NCI-H146 (cell line): ENCODE measurements around the gene MICAL1.

Experiments
- DNase-seq: peaks from one replicate; lab custom pipeline; 2025; lab: John Stamatoyannopoulos, UW

MICAL1 gene

DNA sequence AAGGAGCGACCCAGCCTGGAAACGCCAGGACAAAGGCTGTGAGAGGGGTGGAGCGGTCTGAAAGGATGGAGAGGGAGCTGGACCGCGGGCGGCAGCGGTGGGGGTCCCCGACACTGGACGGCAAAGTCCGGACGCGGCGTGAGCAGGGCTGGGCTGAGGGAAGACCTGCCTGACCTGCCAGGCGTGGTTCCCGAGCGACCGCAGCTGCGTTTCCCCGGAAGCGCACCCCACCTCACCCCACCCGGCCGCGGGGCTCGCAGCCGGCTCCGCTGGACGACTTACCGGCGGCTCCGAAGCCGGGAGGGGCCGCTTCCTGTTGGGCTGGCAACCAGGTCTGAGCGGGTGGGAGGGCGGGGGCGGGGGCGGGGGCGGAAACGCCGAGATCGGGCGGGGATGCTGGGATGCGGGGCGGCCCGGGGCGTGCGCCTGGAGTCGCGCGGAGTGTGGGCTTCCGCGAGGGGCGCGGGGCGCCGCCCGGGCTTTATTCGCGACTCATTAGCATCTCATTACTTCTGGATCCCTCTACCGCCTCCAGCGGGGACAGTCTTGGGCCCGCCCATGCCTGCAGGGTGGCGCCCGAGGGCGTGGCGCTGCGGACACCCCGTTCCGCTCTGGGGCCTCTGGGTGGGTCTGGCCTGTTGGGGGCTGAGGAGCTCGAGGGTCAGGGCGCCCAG is at the start of gene MICAL1:
Gene MICAL1 (minus strand): TSS at position 336 of the 674 bp plus-strand sequence. CDS start 1,576 bp downstream, outside the sequence.
- peak; percentile 86 for DNase-seq

DNA sequence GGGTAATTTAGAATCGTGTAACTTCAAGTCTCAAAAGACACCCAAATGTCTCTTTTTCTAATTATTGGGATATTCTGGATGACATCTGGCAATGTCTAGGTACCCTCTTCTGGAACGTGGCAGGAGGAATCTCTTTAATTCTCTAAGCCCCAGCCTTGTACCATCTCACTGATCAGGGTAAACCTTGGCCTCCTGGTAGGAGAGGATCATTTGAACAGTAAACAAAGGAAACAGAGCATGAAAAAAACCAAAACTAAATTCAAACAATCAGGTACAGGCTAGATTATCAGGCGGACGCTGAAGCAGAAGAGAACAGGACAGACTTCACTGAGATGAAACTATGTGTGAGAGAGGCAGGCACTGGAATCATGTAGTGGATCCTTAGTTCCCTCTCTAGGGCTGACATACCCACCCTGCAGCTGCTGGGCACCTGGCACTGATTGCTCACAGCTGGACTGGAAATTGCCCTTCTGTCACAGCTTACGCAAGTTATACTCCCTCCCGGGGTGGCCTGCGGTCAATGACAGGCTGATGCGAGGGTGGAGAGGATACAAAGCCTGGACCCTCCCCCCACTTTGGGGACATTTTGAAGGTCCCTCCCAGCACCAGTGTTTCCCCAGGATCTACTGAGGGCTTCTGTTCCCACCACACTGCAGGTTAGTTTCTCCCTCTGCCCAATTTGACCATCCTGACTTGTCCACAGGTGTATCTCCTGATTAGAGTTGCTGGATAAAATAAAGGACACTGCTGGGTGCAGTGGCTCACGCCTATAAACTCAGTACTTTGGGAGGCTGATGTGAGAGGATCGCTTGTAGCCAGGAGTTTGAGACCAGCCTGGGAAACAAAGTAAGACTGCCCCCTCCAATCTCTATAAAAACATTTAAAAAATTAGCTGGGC is 48.0 kb upstream of the MICAL1 start:
- peak; percentile 80 for DNase-seq

GRCh38 chr6:109498936-109499335 is 43.4 kb upstream of the MICAL1 start:
- no peak for DNase-seq

DNA sequence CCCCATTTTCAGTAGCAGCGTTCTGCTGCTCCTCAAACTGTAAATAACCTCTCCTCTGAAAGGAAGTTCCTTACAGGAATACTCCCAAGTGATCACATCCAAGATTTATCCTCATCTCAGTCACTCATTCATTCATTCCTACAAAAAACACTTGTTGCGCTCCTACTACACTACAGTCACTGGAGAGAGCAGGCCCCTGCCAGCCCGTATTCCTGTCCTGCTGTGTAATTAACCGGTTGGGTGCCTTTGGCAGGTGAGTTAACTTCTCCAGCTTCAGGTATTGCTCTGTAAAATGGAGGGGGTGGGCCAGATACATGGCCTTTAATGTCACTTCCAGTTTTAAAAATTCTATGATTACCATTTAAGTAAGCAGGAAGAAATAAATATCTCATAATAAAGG is 42.5 kb upstream of the MICAL1 start:
- peak; percentile 64 for DNase-seq

DNA sequence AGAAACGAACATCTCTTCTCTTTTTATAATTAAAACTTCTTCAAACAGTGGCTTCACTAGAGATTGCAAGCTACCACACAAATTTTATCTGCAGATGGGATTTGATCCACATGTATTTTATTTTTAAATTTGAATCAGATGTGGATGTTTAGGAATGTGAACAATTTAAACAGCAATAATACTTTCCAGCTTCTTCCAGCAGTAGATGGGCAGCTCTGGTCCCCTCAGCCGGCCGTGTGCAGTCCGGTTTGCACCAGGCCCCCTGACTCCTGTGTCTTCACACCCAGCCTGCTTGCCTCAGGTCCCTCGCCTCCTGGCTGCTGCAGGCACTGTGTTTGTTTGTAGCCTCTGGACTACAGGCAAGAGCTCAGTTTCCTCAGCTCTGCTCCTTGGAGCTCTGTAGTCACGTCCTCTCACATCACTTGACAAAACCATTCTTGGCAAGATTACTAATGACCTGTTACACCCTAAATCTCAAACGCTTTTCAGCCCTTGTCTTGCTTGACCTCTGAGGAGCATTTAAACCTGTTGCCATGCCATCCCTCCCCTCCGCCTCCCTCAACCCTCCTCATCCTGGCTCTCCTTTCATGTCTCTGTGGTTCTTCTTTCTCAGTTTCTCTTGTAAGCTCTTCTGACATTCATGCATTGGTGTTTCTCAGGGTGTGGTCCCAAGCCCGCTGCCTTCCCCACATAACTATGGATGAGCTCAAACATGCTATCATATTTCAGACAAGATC is 40.6 kb upstream of the MICAL1 start:
- DNase-seq, result no peak

DNA sequence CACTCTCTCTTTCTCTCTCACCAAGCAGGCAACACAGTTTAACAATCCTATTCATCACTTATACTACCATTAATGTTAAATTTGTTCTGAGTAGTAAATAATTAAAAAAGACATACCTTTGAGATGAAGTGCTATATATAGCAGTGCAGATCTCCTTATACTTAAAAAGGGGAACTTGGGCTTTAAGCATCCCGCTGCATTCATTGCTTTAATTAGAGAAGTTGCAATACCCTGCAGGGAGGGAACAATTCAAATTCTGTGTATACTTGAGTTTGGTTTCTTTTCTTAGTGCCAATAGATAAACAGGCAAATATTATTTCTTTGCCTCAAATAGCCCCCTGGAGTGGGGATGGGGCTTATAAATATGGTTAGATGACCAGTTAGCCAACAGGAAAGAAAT is 38.3 kb upstream of the MICAL1 start:
- DNase-seq, result no peak

GRCh38 chr6:109491207-109491938 is 35.8 kb upstream of the MICAL1 start:
- no peak for DNase-seq

GRCh38 chr6:109490713-109491112 is 35.1 kb upstream of the MICAL1 start:
- DNase-seq, result no peak

- DNase-seq, result no peak
Measured at GRCh38 chr6:109488001-109488400, 32.4 kb upstream of the MICAL1 start.

DNA sequence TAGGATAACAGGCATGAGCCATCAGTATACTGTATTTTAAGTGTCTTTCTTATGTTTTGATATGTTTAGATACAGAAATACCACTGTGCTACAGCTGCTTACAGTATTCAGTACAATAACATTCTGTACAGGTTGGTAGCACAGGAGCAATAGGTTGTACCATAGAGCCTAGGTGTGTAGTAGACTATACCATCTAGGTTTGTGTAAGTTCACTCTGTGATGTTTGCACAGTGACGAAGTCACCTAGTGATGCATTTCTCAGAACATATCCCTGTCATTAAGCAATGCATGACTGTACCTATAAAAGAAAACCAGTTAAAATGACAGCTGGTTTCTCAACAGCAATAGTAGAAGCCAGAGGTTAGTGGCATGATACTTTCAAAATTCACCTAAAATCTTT is 30.5 kb upstream of the MICAL1 start:
- no peak for DNase-seq

- no peak for DNase-seq
Measured at GRCh38 chr6:109485266-109485935, 29.8 kb upstream of the MICAL1 start.

- no peak for DNase-seq
Measured at GRCh38 chr6:109484122-109484521, 28.6 kb upstream of the MICAL1 start.

GRCh38 chr6:109483735-109484057 is 28.1 kb upstream of the MICAL1 start:
- DNase-seq, result no peak

DNA sequence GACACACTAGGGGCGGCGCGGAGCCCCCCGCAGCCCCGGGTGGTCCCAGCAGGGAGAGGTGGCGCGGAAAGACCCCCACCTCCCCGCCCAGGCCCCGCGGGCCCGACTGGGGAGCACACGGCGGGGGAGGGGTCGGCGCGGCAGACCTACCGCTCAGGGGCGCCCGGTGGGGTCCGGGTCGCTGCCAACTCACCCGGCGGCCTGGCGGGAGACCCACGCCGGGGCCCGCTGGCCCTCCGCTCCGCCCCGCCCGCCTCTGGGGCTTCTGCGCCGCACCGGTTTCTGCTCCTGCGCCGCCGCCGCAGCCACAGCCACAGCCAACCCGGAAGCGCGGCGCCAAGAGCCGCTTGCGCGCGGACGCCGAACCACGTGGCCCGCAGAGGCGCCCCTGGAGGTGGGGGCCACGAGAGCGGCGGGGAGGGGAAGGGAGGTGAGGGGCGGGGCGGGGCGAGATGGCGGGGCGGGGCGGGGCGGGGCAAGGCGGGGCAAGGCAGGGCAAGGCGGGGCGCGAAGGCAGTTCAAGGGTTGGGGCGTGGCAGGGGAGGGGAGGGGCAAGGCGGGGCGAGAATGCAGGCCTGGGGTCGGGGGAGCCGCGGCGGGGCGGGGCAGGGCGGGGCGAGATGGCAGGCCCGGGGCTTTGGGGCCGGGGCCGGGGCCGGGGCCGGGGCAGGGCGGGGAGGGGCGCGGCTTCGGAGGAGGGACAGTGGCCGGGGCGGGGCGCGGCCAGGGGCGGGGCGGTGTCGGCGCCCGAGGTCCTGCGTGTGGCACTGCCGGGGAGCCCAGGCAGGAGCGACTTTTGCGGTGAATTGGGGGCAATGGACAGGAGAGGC is 27.5 kb upstream of the MICAL1 start, which contains the start of gene ZBTB24:
Gene ZBTB24 (minus strand): TSS at position 315 of the 830 bp plus-strand sequence. CDS start 1,193 bp downstream, outside the sequence.
- peak; percentile 98 for DNase-seq

DNA sequence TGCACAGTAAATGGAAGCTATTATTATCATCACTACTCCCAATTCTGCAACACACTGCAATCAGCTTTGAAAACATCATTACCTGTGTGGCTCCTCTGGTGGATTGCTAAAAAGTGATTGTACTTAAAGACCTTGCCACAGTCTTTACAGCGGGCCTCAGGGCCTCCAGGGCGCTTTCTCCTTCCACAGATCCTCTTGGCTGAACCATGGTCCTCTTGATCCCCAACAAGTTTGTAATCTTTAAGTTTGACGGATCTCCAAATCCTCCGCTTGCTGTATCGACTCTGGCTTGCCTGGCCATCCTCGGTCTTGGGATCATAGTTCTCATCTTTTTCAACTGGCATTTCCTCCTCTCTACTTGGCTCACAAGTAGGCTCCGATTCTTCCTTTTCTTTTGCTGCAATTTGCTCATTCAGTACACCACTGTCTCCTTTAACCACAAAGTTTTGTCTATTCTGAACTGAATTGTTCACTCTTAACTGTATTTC is 25.5 kb upstream of the MICAL1 start:
- DNase-seq, result no peak

- no peak for DNase-seq
Measured at GRCh38 chr6:109478841-109479624, 23.5 kb upstream of the MICAL1 start.

DNA sequence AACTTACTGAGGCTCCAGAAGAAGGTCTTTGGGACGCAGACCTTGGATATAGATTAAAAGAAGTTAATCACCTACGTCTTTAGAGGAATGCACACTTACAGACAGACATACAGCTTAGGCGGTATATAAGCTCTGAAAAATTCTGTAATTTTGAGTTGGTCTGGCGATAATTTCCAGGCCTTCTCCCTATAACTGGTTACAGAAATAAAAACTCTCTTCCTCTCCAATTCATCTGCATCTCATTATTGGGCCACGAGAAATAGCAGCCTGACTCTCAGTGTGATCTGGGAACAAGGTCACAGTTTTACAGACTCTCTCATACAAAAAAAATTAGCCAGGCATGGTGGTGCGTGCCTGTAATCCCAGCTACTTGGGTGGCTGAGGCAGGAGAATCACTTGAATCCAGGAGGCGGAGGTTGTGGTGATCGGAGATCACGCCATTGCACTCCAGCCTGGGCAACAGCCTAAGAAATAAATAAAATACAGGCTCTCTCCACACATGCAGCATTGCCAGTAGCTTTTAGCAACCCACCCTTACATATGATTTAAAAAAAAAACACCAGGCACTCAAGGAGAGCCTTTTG is 22.7 kb upstream of the MICAL1 start:
- DNase-seq, result no peak

- no peak for DNase-seq
Measured at GRCh38 chr6:109477725-109478124, 22.2 kb upstream of the MICAL1 start.

- DNase-seq, result no peak
Measured at GRCh38 chr6:109477184-109477583, 21.6 kb upstream of the MICAL1 start.
